Measurements from ENCODE around the gene LTN1.

DNA sequence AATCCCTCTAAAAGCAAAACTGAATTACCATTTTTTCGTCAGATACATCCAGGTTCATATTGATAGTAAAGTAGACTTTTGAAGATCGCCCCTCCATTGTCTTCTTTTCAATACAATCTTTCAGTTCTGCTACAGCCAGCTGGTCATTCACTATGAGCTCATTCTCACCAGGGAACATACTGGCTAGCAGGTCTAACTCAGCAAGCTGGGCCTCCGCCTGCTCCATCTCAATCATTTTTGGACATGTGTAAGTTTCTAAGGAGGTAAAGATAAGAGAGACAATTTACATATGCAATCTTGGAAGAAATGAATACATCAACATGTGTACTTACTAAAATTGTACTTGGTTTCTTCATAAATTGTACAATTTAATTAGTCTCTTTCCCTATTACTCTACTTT lies 15.7 kb upstream of the LTN1 start:
- TF ChIP-seq CTCF (IDR thresholded peaks at IDR 0.05; ENCODE audit: low read depth, low read length) (no peak), MAX (IDR thresholded peaks at IDR 0.05; ENCODE audit: low read depth, low read length) (no peak), POLR2A (IDR thresholded peaks at IDR 0.05; ENCODE audit: extremely low read depth, insufficient read length) (no peak)
